Left lobe of liver (tissue), 2 donors: Measurements from ENCODE around the gene TAF1. TPM values are rescaled to one million over a fixed set of nuclear protein-coding genes. Genes with fewer than 3 reads are reported as not detected.
"Not testable (repeated sequence)": the region's sequence is repeated elsewhere in the genome, so short reads cannot be mapped to it uniquely, and the experiment has no call there.

Experiments used
- ATAC-seq: fragments of 200-7000 bp; cut with Tn5 transposase; one replicate; pipeline ENCODE4 v1.9.1; 2020; ENCODE audit warnings: mild to moderate bottlenecking, moderate library complexity
- DNase-seq: peaks from one replicate; pipeline ENCODE4 v3.0.0-alpha.2; 2020; ENCODE audit warnings: low spot score
- total RNA-seq: library from RNA; stranded (reverse); gene quantifications from one replicate; pipeline ENCODE4 v1.2.1, GENCODE V29; 2021
- donor health status: DM: no; HTN: no; CAD: no; lungs with moderate emphysema.
- donor health status: DM: no; HTN: yes; CAD: no.

TAF1 gene
- total RNA-seq, result 13.2 TPM

- DNase-seq (peak; percentile 94), ATAC-seq (peak; percentile 91)
Observed at GRCh38 chrX:71365875-71366673, at the start of gene TAF1. TSS of gene TAF1 (plus strand) at chrX:71366357. CDS start at chrX:71366375, 18 bp downstream.

DNA sequence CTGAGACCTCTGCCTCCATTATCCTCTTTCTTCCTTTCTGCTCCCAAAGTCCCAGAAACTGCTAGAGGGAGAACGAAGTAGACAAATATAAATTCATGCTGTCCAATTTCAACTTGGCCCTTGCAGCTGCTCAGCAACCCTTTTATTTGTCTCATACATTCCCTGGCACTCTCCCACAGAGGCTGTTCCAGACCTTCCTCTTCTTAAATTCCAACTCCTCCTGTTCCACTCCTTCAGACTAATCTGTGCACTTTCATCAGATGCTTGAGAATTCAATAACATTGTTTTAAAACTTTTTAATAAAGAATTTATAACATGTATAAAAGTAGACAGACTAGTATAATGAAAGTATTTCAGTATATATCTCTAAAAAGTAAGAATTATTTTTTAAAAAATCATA is 49.2 kb upstream of the TAF1 start:
- DNase-seq, ATAC-seq: not testable (repeated sequence)

- ATAC-seq (no peak), DNase-seq (no peak)
Observed at GRCh38 chrX:71320126-71320525, 46.0 kb upstream of the TAF1 start.

DNA sequence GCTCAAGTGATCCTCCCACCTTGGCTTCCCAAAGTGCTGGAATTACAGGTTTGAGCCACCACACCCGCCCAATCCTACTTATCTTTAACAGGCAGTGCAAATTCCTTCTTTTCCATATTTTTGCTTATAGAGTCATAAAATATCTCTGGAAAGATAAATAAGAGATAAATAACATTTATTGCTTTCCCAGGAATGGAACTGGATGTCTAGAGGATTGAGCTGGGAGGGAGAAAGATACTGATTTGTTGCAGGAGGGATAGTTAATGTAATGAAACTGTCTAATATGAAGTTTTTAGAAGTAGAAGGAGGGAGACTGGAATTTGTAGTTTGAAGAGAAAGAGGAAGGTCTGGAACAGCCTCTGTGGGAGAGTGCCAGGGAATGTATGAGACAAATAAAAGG is 44.4 kb upstream of the TAF1 start:
- DNase-seq (no peak), ATAC-seq (no peak)

GRCh38 chrX:71324452-71324851 is 41.7 kb upstream of the TAF1 start:
- not testable (repeated sequence) for DNase-seq, ATAC-seq

DNA sequence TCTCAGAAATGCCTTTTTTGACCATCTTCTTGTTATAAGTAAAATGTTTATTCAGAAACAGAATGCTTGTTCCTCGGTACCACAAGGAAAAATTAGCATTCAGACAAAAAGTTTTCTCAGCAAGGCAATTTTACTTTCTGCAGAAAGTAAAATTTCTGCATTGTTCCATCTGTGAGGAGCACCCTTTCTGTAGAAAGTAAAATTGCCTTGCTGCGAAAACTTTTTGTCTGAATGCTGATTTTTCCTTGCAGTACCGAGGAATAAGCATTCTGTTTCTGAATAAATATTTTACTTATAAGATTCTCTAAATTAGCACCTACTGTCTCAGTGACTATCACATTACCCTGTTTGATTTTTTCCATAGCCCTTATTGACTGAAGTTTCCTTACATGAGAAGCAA is 39.8 kb upstream of the TAF1 start:
- DNase-seq, result no peak
- ATAC-seq, result no peak

- ATAC-seq, DNase-seq: not testable (repeated sequence)
Observed at GRCh38 chrX:71349151-71349665, 16.9 kb upstream of the TAF1 start.

- ATAC-seq, result peak; percentile 57
- DNase-seq, result not testable (repeated sequence)
Observed at GRCh38 chrX:71349867-71350266, 16.3 kb upstream of the TAF1 start.

DNA sequence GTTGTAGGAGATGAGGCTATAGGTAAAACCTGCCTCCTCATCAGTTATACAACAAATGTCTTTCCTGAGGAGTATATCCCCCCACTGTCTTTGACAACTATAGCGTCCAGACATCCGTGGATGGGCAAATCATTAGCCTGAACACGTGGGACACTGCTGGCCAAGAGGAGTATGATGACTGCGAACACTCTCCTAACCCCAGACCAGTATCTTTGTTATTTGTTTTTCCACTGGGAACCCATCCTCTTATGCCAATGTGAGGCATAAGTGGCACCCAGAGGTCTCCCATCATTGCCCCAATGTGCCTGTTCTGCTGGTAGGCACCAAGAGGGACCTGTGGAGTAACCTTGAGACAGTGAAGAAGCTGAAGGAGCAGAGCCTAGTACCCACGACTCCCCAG is 13.7 kb upstream of the TAF1 start:
- DNase-seq (peak; percentile 42), ATAC-seq (peak; percentile 64)

- ATAC-seq, result no peak
Observed at GRCh38 chrX:71364221-71364620, 1.9 kb upstream of the TAF1 start.

DNA sequence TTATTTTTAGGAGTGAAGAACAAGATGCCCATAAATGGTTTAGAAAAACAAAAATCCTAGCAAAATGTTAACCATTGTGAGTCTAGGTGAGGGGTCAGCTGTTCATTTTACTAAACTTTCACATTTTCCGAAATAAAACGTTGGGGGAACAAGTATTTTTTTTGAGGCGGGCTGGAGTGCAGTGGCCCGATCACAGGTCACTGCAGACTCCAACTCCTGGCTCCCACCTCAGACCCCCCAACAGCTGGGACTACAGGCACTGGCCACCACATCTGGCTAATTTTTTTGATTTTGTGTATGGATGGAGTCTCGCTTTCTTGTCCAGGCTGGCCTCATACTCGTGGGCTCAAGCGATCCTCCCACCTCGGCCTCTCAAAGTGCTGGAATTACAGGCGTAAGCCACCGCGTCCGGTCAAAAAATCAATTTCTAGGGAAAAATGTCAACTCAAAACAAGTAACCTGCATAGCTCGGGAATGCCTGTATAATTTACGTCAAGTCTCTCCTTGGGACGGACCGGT is 742 bp upstream of the TAF1 start:
- DNase-seq, result no peak
- no peak for ATAC-seq

More at GRCh38 chrX:71364221-71364620, 1.9 kb upstream of the TAF1 start:
- DNase-seq, result no peak

GRCh38 chrX:71366674-71367256 is 608 bp downstream of the TAF1 start:
- peak; percentile 9 for ATAC-seq

DNA sequence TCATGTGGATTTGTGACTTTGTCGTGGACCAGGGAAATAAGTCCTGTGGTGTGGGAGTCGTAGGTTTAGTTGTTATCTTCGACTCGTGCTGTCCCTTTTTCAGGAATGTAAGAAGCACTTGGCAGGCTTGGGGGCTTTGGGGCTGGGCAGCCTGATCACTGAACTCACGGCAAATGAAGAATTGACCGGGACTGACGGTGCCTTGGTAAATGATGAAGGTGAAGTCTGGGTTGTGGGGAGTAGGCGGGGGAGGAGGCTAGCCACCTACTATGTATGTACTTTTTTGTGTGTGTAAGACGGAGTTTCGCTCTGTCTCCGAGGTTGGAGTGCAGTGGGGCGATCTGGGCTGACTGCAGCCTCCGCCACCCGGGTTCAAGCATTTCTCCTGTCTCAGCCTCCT is 1.2 kb downstream of the TAF1 start:
- ATAC-seq, result no peak
- DNase-seq, result no peak

More at GRCh38 chrX:71366674-71367256, 608 bp downstream of the TAF1 start:
- peak; percentile 43 for DNase-seq

DNA sequence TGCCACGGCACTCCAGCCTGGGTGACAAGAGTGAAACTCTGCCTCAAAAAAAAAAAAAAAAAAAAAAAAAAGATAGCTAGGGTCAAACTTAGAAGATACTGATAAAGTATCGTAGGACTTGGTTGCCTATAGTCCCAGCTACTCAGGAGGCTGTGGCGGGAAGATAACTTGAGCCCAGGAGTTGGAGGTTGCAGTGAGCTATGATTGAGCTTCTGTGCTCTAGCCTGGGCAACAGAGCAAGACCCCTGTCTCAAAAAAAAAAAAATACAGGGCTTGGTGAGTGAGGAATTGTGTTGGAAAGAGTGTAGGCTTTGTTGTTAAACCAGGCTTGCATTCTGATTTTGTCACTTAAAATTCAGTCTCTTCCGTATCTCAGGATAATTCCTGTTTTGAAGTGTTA is 6.2 kb downstream of the TAF1 start:
- ATAC-seq (no peak), DNase-seq (no peak)

GRCh38 chrX:71378732-71379131 is 12.6 kb downstream of the TAF1 start:
- DNase-seq (no peak), ATAC-seq (no peak)

GRCh38 chrX:71391725-71392124 is 25.6 kb downstream of the TAF1 start:
- ATAC-seq, DNase-seq: not testable (repeated sequence)

DNA sequence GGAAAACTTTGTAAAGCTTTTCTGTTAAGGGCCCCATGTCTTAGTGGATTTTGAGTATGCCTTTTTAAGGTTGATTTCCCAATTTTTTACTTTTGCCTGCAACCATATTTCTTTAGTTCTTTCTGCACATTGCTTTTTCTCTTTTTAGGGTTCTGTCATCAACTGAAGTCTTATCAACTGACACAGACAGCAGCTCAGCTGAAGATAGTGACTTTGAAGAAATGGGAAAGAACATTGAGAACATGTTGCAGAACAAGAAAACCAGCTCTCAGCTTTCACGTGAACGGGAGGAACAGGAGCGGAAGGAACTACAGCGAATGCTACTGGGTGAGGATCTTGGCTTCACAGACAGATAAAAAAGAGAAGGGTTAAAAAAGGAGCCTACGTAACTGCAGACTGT is 27.8 kb downstream of the TAF1 start:
- DNase-seq, result no peak
- ATAC-seq, result no peak

DNA sequence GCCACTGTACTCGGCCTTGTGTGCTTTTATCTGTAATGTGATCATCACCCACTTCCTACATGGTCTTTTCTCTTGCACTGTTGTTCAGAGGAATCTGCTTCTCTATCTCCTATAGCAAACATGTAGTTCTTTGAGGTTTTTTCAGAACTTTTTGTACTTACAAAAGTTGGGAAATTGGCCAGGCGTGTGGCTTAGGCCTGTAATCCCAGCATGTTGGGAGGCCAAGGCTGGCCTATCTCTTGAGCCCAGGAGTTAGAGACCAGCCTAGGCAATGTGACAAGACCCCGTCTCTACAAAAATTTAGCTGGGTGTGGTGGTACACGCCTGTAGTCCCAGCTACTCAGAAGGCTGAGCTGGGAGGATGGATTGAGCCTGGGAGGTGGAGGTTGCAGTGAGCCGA is 30.4 kb downstream of the TAF1 start:
- ATAC-seq (no peak), DNase-seq (no peak)

DNA sequence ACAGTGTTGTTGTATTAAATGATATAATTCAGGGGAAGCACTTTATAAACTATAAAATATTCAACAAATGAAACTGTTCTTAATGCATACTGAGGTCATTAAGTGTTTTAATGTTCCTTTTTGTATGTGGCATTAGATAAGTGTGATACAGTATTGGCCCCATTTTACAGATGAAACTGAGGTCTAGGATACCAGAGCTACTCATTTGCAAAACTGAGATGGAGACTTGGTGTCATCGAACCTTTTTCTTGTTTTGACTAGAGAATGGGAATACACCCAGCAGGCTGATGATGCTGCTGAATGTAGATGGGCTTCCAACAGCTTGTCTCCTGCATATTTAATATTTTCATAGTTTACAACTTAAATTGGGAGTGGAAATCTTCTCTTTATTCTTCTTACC is 34.6 kb downstream of the TAF1 start:
- no peak for DNase-seq
- ATAC-seq, result no peak

GRCh38 chrX:71416260-71416659 is 50.1 kb downstream of the TAF1 start:
- peak; percentile 47 for ATAC-seq
- DNase-seq, result not testable (repeated sequence)

DNA sequence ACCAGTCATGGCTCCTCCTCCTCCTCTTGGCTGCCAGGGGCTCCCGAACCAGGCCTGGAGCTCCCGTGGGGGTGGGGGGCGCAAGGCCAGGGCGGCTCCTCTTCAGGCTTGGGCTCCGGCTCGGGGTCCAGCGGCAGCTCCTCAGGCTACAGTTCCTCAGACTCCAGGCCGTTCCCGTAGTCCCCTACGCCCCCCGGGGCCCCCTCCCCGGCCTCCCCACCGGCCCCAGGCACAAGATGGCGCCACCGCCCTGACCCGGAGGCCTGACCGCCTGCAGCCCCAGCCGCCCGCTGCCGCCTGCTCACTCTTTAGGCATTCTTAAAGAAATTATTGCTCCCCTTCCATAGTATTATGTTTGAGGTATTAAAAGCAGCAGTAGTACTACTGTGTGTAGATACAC is 54.5 kb downstream of the TAF1 start:
- DNase-seq (no peak), ATAC-seq (no peak)

DNA sequence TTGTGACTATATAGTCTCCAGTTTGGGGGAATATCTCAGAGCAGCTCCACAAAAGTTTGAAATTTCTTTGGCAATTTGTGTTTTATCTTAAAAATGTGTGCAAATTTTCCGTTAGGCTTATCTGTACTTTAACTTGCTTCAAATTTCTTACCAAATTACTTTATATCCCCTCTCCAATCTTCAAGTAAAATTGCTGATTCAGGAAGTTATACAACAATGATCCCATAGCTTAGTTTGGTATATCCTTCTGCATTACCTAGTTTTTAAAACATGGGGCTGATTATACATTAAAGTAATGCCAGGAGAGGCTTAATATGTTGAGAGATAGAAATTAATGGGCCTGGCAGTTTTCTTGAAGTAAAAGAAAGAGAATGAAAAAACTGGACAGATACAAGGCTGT is 66.6 kb downstream of the TAF1 start:
- ATAC-seq, result no peak
- no peak for DNase-seq
